Thoracic aorta (tissue), 2 donors: Measurements from ENCODE around the gene INF2. TPM values are rescaled to one million over a fixed set of nuclear protein-coding genes. Genes with fewer than 3 reads are reported as not detected.

Source experiments
- ATAC-seq: fragments of 150-250 bp; one replicate; pipeline ENCODE4 v1.8.0; 2017; ENCODE audit warnings: low read depth; ENCODE audit not compliant: insufficient number of reproducible peaks, low FRiP score
- DNase-seq: peaks from one replicate; pipeline ENCODE4 v3.0.0-alpha.2; 2020; ENCODE audit warnings: low spot score
- H3K27ac ChIP-seq, 2 donors: fragments of 200-600 bp; sonication (generic); 1 replicate in 1 of 2; 2 replicates in 1 of 2; pipeline ENCODE4 v1.5.1; 2016; ENCODE audit warnings: mild to moderate bottlenecking in 2 of 2, moderate library complexity in 2 of 2
- H3K27me3 ChIP-seq: fragments of 200-600 bp; sonication (generic); replicated peaks from 2 replicates; pipeline ENCODE4 v1.6.0; 2016; ENCODE audit warnings: mild to moderate bottlenecking; ENCODE audit not compliant: insufficient read depth
- H3K36me3 ChIP-seq: fragments of 200-600 bp; sonication (generic); one replicate; pipeline ENCODE4 v1.5.1; 2016
- H3K4me1 ChIP-seq, 2 donors: fragments of 200-600 bp; sonication (generic); 1 replicate in 1 of 2; 2 replicates in 1 of 2; pipeline versions ENCODE4 v1.5.1 to v1.6.0; 2016; ENCODE audit warnings: low read depth in 2 of 2, mild to moderate bottlenecking in 1 of 2; ENCODE audit not compliant: control insufficient read depth in 1 of 2
- H3K4me3 ChIP-seq: fragments of 200-600 bp; sonication (generic); 2 replicates; pipeline ENCODE4 v1.5.1; 2016; ENCODE audit warnings: mild to moderate bottlenecking
- H3K9me3 ChIP-seq: fragments of 200-600 bp; sonication (generic); 2 replicates; pipeline ENCODE4 v1.5.1; 2016
- total RNA-seq, 2 donors: library from RNA; depleted of rRNA; stranded (reverse); fragments of >200 nt; gene quantifications; one replicate each; pipeline versions ENCODE4 v1.1.0 to v1.2.3, GENCODE V29; 2016
- TF ChIP-seq, protein P1 (sequence below): fragments of 200-600 bp; sonication (generic); IDR thresholded peaks from one replicate; pipeline ENCODE4 v1.5.1; 2019; ENCODE audit warnings: antibody characterized with exemption

INF2 gene
- total RNA-seq, 2 donors from 2014 or later = 124 to 162 TPM

DNA sequence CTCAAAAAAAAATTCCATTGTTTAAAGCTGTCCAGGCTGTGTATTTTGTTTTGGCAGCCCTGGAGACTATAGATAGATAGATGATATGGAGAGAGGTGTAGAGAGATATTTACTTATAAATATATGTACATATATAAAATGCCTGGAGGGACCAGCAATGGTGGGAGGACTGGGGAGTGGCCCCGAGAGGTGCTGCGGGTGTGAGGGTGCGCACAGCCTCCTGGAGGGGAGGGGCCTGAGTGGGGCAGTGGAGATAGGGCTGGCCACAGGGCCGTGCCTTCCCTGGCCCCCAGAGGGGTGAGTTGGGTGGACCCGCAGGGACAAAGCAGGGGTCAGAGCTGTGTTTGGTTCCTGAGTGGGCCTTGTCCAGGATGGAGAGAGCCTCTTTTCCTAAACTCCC, 41.1 kb downstream of the INF2 start:
- Histone ChIP-seq H3K27ac (peak overlapping the region in 1 of 2 donors; percentile 22), H3K4me1 (peaks cover 38 to 70% of the 10 kb centered on the region in 2 donors), H3K9me3 (no peaks in the 10 kb centered on the region), H3K4me3 (no peak overlapping the region), H3K27me3 (no peaks in the 10 kb centered on the region), H3K36me3 (no peaks in the 10 kb centered on the region)
- no peak for DNase-seq
- TF ChIP-seq, protein P1, sequence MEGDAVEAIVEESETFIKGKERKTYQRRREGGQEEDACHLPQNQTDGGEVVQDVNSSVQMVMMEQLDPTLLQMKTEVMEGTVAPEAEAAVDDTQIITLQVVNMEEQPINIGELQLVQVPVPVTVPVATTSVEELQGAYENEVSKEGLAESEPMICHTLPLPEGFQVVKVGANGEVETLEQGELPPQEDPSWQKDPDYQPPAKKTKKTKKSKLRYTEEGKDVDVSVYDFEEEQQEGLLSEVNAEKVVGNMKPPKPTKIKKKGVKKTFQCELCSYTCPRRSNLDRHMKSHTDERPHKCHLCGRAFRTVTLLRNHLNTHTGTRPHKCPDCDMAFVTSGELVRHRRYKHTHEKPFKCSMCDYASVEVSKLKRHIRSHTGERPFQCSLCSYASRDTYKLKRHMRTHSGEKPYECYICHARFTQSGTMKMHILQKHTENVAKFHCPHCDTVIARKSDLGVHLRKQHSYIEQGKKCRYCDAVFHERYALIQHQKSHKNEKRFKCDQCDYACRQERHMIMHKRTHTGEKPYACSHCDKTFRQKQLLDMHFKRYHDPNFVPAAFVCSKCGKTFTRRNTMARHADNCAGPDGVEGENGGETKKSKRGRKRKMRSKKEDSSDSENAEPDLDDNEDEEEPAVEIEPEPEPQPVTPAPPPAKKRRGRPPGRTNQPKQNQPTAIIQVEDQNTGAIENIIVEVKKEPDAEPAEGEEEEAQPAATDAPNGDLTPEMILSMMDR = no peak
- no peak for ATAC-seq

DNA sequence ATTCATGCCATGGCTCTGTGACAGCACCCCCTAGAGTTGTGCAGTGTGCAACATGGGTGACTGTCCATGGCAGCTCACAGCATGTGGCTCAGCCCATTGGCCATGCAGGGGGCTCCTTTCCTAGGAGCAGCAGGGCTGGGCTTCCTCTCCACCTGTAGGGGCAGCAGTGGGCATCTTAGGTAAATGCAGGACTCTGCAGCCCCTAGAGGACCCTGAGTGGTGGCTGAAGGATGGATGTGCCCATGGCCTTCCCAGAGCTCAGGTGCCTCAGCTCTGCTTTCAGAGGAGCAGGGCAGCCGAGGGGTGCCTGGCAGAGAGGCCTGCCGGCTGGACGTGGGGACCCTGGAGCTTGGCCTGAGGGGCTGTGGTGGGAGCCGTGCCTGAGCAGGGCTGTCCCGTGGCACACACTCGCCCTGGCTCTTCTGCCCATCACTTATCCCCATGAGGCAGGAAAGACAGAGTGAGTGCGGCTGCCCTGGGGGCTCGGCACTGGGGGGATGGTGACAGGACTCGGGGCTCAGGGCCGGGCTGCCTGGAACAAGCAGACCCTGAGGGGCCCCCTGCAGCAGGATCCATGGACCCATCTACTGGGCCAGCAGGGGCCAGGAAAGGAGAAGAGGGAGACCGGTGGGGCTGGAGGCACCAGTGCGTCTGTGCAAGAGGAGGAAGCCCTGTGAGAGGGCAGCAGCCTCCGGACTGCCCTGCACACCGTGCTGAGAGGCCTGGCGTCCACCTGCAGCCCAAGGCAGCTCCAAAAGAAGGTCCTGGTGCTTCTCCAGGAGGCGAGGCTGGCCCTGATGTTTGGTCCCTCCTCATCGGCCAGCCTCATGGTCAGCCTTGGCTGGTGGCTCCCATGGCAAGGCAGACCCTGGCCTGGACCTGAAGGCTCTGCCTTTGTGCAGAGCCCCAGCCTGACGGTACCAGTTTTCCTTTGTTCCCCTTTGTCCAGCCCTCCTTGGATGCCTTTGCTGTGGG, 42.2 kb downstream of the INF2 start:
- Histone ChIP-seq H3K9me3 (no peaks in the 10 kb centered on the region), H3K27ac (peak overlapping the region; percentile 91 to 95), H3K4me1 (peaks cover 35 to 70% of the 10 kb centered on the region in 2 donors), H3K27me3 (no peaks in the 10 kb centered on the region), H3K4me3 (no peak overlapping the region), H3K36me3 (no peaks in the 10 kb centered on the region)
- no peak for DNase-seq
- ATAC-seq = no peak
- TF ChIP-seq, protein P1 = no peak

DNA sequence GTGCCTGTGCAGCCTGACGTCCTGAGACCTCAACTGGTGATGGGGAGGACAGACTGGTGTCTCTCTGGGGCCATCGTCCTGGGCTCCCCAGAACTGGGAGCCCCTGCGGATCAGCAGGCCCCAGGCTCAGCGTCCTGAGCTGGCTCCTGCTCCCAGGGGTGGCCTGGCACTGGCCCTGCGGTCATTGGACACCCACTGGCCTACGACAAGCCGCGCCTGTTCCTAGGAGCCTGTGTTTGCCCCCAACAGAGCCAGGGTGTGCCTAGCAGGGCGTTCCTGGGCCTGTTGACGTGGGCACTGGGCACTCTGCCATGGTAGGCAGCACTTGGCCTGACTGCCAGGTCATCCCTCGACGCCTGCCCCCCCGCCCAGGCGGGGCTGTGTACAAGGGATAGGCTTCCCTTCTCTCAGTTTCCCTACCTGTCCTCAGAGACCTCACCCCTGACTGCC, 43.0 kb downstream of the INF2 start:
- TF ChIP-seq, protein P1 = no peak
- no peak for DNase-seq
- Histone ChIP-seq H3K4me1 (peaks cover 39 to 69% of the 10 kb centered on the region in 2 donors), H3K27me3 (no peaks in the 10 kb centered on the region), H3K27ac (peak overlapping the region; percentile 91 to 95), H3K4me3 (no peak overlapping the region), H3K9me3 (no peaks in the 10 kb centered on the region), H3K36me3 (no peaks in the 10 kb centered on the region)
- no peak for ATAC-seq

DNA sequence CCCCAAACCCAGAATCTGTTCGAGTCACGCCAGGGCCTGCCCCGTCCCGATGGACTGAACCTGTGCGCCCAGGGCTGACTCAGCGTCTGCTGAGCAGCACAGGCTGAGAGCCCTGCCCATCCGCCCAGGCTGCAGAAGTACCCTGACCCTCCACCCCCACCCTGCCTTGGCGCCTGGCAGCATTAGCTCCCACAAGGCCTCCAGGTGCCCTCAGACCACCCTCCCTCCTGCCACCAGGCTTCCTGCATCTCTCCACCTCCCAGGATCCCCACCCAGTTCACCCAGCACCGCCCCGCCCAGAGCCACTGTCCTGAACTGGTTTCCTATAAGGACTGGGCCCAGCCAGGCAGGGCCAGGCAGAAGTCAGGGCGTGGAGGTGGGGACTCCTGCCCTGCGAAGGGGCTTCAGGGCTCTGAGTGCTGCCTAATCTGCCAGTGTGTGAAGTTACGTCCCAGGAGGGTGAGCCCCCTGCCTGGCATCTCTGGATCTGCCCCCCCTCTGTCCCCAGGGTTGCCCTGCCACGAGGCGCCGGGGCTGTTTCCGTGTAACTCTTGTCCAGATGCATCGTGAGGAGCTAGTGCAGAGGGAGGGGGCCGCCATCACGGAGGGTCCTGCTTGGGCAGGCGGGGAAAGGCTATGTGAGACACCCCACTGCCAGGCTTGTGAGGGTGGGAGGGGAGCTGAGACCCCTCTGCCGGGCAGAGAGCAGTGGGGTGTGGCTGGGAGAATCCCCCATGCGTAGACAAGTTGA, 43.7 kb downstream of the INF2 start:
- ATAC-seq = no peak
- H3K27ac ChIP-seq = peak overlapping the region; percentile 91 to 95

More for the DNA sequence above, 43.7 kb downstream of the INF2 start:
- H3K4me3 ChIP-seq = no peak overlapping the region
- TF ChIP-seq, protein P1 = no peak
- peaks cover 40 to 75% of the 10 kb centered on the region in 2 donors for H3K4me1 ChIP-seq
- H3K27me3 ChIP-seq = no peaks in the 10 kb centered on the region
- DNase-seq = no peak
- H3K36me3 ChIP-seq = no peaks in the 10 kb centered on the region
- no peaks in the 10 kb centered on the region for H3K9me3 ChIP-seq
